BLaER1 (cell line): ENCODE results near the gene CPPED1.

ENCODE experiments used
- H3K27ac ChIP-seq: shearing (Covaris generic); formaldehyde crosslinking; 2 replicates; pipeline ENCODE4 v1.8.1; 2022
- H3K27me3 ChIP-seq: shearing (Covaris generic); formaldehyde crosslinking; 2 replicates; pipeline ENCODE4 v1.8.1; 2022
- H3K36me3 ChIP-seq: shearing (Covaris generic); formaldehyde crosslinking; 2 replicates; pipeline ENCODE4 v1.8.1; 2022
- H3K4me1 ChIP-seq: shearing (Covaris generic); formaldehyde crosslinking; 2 replicates; pipeline ENCODE4 v1.8.1; 2022
- H3K4me2 ChIP-seq: shearing (Covaris generic); formaldehyde crosslinking; 2 replicates; pipeline ENCODE4 v1.8.1; 2022
- H3K4me3 ChIP-seq: shearing (Covaris generic); formaldehyde crosslinking; 2 replicates; pipeline ENCODE4 v1.8.1; 2022
- H3K9ac ChIP-seq: shearing (Covaris generic); formaldehyde crosslinking; 2 replicates; pipeline ENCODE4 v1.8.1; 2022
- H3K9me3 ChIP-seq: shearing (Covaris generic); formaldehyde crosslinking; 2 replicates; pipeline ENCODE4 v1.8.1; 2022
- H4K20me1 ChIP-seq: shearing (Covaris generic); formaldehyde crosslinking; 2 replicates; pipeline ENCODE4 v1.8.1; 2022
- Cebpa-rat ChIP-seq: shearing (Covaris generic); IDR thresholded peaks from 2 replicates; pipeline ENCODE4 v1.8.1; 2022

CPPED1 gene, protein sequence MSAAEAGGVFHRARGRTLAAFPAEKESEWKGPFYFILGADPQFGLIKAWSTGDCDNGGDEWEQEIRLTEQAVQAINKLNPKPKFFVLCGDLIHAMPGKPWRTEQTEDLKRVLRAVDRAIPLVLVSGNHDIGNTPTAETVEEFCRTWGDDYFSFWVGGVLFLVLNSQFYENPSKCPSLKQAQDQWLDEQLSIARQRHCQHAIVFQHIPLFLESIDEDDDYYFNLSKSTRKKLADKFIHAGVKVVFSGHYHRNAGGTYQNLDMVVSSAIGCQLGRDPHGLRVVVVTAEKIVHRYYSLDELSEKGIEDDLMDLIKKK

DNA sequence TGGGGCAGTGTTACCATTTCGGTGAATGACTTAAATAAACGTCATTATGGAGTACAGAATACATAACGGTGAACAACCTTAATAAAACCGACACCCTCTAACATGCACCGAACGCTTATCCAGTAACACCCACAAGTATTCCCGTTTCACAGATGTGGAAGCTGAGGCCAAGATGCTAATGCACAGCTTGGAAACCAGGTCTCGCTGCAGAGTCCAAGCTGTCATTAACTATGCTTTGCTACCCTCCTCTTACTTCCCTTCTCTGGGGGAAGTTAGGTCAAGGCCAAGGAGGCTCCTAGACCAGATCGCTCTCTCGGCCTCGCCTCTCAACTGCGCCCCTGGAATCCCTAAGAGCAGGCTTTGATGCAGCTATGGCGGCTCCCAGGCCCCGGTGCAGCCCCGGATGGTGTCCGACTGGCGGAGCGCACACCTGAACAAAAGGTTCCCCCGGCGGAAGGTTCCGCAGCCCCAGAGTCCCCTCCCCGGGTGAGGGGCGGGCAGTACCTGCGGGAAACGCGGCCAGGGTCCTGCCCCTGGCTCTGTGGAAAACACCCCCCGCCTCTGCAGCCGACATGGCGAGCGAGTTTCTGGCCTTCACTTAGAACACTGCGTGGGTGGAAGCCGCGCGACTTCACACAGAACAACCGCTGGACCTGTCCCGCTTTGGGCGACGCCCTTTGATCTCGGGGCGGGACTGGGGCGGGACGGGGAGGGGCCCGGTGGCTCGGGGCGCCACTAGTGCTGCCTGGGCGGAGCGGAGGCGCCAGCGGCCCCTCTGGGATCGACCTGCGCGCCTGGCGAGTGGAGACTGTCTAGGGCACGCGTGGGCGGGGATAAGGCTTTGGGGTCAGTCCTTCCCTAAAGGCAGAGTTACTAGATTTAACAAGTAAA, at the start of gene CPPED1:
Gene CPPED1, minus strand, starts transcription at position 685 of the 891 bp plus-strand sequence. Its CDS starts 111 bp downstream, at position 574.
- no peaks in the 10 kb centered on the region for H3K9me3 ChIP-seq
- peak within 1 kb of the TSS; percentile 80 for H3K4me2 ChIP-seq
- H3K4me3 ChIP-seq: peak within 1 kb of the TSS; percentile 77
- H3K9ac ChIP-seq: peak within 1 kb of the TSS; percentile 82
- TF ChIP-seq Cebpa-rat: no peak
- peaks cover 22% of the 10 kb centered on the region for H3K4me1 ChIP-seq
- H3K36me3 ChIP-seq: no peaks in the 10 kb centered on the region
- peak within 1 kb of the TSS; percentile 83 for H3K27ac ChIP-seq
- no peaks in the 10 kb centered on the region for H3K27me3 ChIP-seq
- H4K20me1 ChIP-seq: no peaks in the 10 kb centered on the region

DNA sequence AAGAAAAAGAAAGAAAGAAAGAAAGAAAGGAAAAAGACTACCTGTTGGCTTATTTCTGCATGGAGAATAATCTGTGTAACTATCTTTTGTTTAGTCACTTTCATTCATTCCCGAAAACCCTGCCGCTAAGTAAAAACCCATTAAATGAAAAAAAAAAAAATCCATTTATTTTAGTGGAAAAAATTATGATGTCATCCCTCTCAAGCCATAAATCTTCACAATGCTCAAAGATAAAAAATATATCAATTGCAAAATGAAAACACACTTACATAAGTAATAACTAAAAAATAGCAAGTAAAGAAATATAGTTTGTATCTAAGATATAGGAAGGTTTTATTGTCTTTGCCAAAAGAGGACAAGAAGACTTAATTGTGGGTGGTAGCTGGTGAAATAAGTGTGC, 46.5 kb upstream of the CPPED1 start:
- H3K27ac ChIP-seq: no peak overlapping the region
- H3K9ac ChIP-seq: no peak overlapping the region
- no peaks in the 10 kb centered on the region for H3K36me3 ChIP-seq
- no peak overlapping the region for H3K4me3 ChIP-seq
- no peaks in the 10 kb centered on the region for H3K4me1 ChIP-seq
- H3K27me3 ChIP-seq: no peaks in the 10 kb centered on the region
- no peaks in the 10 kb centered on the region for H3K9me3 ChIP-seq
- H3K4me2 ChIP-seq: no peak overlapping the region
- TF ChIP-seq Cebpa-rat: no peak
- no peaks in the 10 kb centered on the region for H4K20me1 ChIP-seq

DNA sequence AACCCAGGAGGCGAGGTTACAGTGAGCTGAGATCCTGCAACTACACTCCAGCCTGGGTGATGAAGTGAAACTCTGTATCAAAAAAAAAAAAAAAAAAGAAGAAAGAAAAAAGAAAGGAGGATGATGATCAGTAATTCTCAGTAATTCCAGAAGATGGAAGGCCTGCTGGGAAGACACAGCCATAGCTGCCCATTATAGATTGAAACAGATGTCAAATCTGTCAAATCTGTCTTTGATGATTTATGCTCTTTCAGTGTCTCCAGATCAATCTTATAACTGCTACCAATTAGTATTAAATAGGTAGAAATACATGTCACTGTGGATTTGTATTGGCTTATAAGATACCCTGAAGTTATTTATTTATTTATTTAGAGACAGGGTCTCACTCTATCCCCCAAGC, 42.9 kb upstream of the CPPED1 start:
- Histone ChIP-seq H3K9ac (no peak overlapping the region), H3K4me2 (no peak overlapping the region), H3K9me3 (no peaks in the 10 kb centered on the region), H3K27me3 (no peaks in the 10 kb centered on the region), H3K27ac (no peak overlapping the region), H3K36me3 (no peaks in the 10 kb centered on the region), H4K20me1 (no peaks in the 10 kb centered on the region), H3K4me3 (no peak overlapping the region), H3K4me1 (no peaks in the 10 kb centered on the region)
- no peak for TF ChIP-seq Cebpa-rat

DNA sequence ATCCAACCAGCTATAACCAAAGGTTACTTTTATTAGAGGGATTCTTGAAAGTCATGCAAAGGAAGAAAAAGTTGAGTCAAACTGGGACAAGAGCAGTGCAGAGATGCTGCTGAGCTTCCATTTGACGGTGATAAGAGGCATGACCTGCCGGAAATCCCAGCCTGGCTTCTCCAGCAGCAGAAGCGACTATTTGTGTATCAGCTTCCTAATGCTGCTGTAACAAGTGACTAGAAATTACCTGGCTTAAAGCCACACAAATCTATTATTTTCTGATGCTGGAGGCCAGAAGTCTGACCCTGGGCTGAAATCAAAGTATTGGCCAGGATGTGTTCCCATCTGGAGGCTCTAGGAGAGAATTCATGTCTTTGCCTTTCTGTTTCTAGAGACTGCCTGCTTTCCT, 41.6 kb upstream of the CPPED1 start:
- no peaks in the 10 kb centered on the region for H3K36me3 ChIP-seq
- no peaks in the 10 kb centered on the region for H3K27me3 ChIP-seq
- H3K4me2 ChIP-seq: no peak overlapping the region
- H3K9me3 ChIP-seq: no peaks in the 10 kb centered on the region; the same call in 1 of the 2 replicates
- H3K27ac ChIP-seq: no peak overlapping the region
- no peak for TF ChIP-seq Cebpa-rat
- no peaks in the 10 kb centered on the region for H3K4me1 ChIP-seq
- no peak overlapping the region for H3K9ac ChIP-seq
- H4K20me1 ChIP-seq: no peaks in the 10 kb centered on the region
- H3K4me3 ChIP-seq: no peak overlapping the region

DNA sequence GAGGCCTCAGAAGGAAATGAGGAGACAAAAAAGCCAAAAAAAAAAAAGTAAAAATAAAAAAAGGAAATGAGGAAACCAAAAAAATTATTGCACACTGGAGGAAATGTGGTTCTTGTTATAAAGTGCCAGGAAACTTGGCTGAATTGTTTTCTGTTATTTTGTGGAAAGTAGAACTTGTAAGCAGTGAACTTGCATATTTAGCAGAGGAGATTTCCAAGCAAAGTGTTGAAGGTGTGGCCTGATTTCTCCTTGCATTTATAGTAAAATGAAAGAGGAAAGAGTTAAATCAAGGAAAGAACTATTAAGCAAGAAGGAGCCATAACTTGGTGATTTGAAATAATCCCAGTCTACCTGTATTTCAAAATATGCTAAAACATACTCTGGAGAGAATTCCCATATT, 34.1 kb upstream of the CPPED1 start:
- Histone ChIP-seq H4K20me1 (no peaks in the 10 kb centered on the region), H3K4me3 (0 out of 2 replicates have a peak overlapping the region, but pooled peaks have one; percentile 22), H3K36me3 (no peaks in the 10 kb centered on the region), H3K27ac (no peak overlapping the region), H3K4me2 (no peak overlapping the region), H3K9ac (no peak overlapping the region), H3K4me1 (no peaks in the 10 kb centered on the region), H3K27me3 (no peaks in the 10 kb centered on the region), H3K9me3 (peaks cover 47% of the 10 kb centered on the region)
- TF ChIP-seq Cebpa-rat: no peak

DNA sequence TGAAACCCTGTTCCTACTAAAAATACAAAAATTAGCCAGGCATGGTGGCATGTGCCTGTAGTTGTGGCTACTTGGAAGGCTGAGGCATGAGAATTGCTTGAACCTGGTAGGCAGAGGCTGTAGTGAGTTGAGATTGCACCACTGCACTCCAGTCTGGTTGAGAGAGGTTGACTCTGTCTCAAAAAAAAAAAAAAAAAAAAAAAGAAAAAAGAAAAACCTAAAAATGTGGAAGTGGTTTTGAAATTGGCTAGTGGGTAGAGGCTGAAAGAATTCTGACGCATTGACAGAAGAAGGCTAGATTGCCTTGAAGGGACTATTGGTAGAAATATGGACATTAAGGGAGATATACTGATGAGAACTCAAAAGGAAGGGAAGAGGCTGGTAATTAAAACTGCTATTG, 33.6 kb upstream of the CPPED1 start:
- Histone ChIP-seq H3K4me3 (no peak overlapping the region), H3K27me3 (no peaks in the 10 kb centered on the region), H3K4me2 (no peak overlapping the region), H3K27ac (no peak overlapping the region), H3K4me1 (no peaks in the 10 kb centered on the region), H3K9me3 (peaks cover 47% of the 10 kb centered on the region), H4K20me1 (no peaks in the 10 kb centered on the region), H3K36me3 (no peaks in the 10 kb centered on the region), H3K9ac (no peak overlapping the region)
- TF ChIP-seq Cebpa-rat: no peak

DNA sequence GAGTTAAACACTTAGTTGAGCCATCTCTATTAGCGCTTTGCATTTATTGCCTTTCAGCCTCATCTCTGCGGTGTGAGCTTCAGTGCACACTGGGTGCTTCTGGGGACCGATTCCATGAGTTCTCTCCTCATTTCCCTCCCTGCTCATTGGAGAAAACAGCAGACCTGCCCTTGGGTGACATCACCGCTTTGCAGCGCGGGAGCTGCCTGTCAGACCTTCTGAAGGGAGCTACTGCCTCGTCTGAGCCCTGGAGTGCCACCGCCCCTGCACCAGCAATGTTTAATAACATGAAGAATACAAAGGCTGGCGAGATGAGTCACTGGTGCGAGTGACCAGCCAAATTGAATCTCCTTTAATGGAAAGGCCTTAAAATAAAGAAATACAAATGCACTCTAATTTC, 30.2 kb upstream of the CPPED1 start:
- Histone ChIP-seq H3K36me3 (no peaks in the 10 kb centered on the region), H3K27ac (no peak overlapping the region), H3K4me2 (no peak overlapping the region), H3K9me3 (peaks cover 35% of the 10 kb centered on the region), H3K4me3 (no peak overlapping the region), H3K4me1 (peaks cover 10% of the 10 kb centered on the region; the same call in 1 of the 2 replicates), H4K20me1 (no peaks in the 10 kb centered on the region), H3K9ac (no peak overlapping the region), H3K27me3 (no peaks in the 10 kb centered on the region)
- TF ChIP-seq Cebpa-rat: no peak

DNA sequence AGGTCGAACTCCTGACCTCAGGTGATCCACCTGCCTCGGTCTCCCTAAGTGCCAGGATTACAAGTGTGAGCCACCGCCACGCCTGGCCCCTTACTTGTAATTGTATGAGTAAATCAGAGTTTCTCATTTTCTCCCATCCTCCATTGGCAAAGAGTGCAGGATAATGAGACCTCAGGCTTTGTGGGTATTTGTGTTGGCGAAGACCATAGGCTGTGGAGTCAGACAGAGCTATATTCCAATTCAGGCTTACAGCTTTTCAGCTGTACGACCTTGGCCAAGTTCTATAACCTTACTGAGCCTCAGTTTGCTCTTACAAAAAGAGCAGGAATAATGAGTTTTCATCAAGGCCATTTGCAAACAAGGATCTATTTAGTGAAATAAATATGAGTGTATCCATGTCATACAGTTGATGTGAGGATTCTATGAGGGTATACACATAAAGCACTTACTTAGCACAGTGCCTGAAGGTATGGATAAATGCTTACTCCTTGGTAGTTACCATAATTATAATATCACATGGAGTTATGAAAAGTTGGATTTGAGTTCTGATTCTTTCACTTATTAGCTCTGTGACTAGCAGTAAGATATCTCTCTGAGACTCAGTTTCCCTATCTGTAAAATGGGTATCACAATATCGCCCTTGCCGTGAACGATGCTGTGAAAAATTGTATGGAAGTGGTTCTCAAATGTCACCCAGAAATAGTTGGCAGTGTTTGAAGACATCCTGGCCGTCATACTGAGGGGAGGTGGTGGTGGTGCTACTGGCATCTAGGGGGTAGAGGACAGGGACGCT, 25.6 kb upstream of the CPPED1 start:
- Histone ChIP-seq H3K4me3 (no peak overlapping the region), H3K9me3 (no peaks in the 10 kb centered on the region), H3K4me1 (peaks cover 10% of the 10 kb centered on the region; the same call in 1 of the 2 replicates), H3K36me3 (no peaks in the 10 kb centered on the region), H3K9ac (no peak overlapping the region), H3K27me3 (no peaks in the 10 kb centered on the region), H3K4me2 (no peak overlapping the region), H3K27ac (no peak overlapping the region), H4K20me1 (no peaks in the 10 kb centered on the region)
- TF ChIP-seq Cebpa-rat: no peak

DNA sequence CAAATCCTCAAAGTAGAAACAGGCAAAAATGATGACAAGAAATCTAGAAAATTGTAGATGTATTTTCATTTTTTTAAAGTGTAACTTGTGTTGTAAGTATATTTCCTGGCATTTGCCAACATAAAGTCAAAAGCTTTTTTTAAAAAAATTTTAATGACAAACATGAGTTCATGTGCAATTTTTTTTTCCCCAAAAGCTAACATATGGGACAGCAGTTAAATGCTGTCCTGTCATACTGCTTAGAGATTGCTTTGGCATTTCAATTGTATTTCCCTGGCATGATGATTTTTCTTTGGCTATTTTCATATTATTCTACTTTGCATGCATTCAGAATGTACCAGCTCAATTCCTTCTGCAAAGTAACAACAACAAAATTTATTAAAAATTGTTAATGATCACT, 24.5 kb upstream of the CPPED1 start:
- Histone ChIP-seq H3K4me2 (no peak overlapping the region), H3K4me3 (no peak overlapping the region), H3K36me3 (no peaks in the 10 kb centered on the region), H3K27ac (no peak overlapping the region), H3K4me1 (peaks cover 10% of the 10 kb centered on the region; the same call in 1 of the 2 replicates), H3K9me3 (no peaks in the 10 kb centered on the region), H3K27me3 (no peaks in the 10 kb centered on the region), H3K9ac (no peak overlapping the region), H4K20me1 (no peaks in the 10 kb centered on the region)
- TF ChIP-seq Cebpa-rat: no peak
